Measurements from ENCODE around the gene LDB1. TPM values are rescaled to one million over a fixed set of nuclear protein-coding genes. Genes with fewer than 3 reads are reported as not detected.

The LDB1 gene
- total and polyA plus RNA-seq, 5 donors from 2014 or later: 18.1 to 120 (median 27.6) TPM

DNA sequence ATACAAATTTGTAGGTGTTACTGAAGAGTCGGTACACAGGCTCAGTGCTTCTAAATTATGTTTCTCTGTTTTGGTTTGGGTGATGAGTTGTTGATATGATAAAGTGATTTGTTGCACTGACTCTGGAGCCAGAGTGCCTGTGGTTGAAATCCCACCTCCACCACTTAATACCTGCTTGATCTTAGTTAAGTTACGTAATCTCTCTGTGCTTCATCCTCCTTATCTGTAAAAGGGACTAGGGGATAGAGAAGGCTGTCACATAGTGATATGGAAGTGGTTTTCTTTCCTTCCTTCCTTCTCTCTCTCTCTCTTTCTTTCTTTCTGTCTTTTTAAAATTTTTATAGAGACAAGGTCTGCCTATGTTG is 55.7 kb downstream of the LDB1 start:
- Mint-ChIP-seq H3K27ac (peak overlapping the region; percentile 91 to 97 (median 96)), H3K9me3 (no peaks in the 10 kb centered on the region), H3K36me3 (no peaks in the 10 kb centered on the region), H3K27me3 (peaks cover 7% of the 10 kb centered on the region), H3K4me1 (peaks cover 8 to 39% (median 16%) of the 10 kb centered on the region in 4 donors), H3K4me3 (peak overlapping the region; percentile 88 to 95 (median 89))
- Histone ChIP-seq H3K27me3 (ENCODE audit: control insufficient read depth, insufficient read depth, low read length) (no peaks in the 10 kb centered on the region), H3K4me1 (ENCODE audit: control insufficient read depth, insufficient read depth, low read length, poor library complexity, severe bottlenecking) (peaks cover 32% of the 10 kb centered on the region), H3K36me3 (ENCODE audit: control insufficient read depth, insufficient read depth, low read length) (peaks cover 10% of the 10 kb centered on the region), H3K9me3 (ENCODE audit: control insufficient read depth in 2 of 2, low read length in 2 of 2) (no peaks in the 10 kb centered on the region), H3K27ac (ENCODE audit: insufficient read depth, low read length, poor library complexity, severe bottlenecking) (peak overlapping the region; percentile 81), H3K4me3 (ENCODE audit: low read depth, low read length) (peak overlapping the region; percentile 72)
- ATAC-seq (ENCODE audit: low read depth in 2 of 2): no peak
- DNase-seq: no peak

- Histone ChIP-seq H3K36me3 (ENCODE audit: control insufficient read depth, insufficient read depth, low read length) (no peaks in the 10 kb centered on the region), H3K27me3 (ENCODE audit: control insufficient read depth, insufficient read depth, low read length) (no peaks in the 10 kb centered on the region), H3K9me3 (ENCODE audit: control insufficient read depth in 2 of 2, low read length in 2 of 2) (no peaks in the 10 kb centered on the region), H3K4me3 (ENCODE audit: low read depth, low read length) (no peak overlapping the region), H3K27ac (ENCODE audit: insufficient read depth, low read length, poor library complexity, severe bottlenecking) (no peak overlapping the region), H3K4me1 (ENCODE audit: control insufficient read depth, insufficient read depth, low read length, poor library complexity, severe bottlenecking) (peaks cover 13% of the 10 kb centered on the region)
- H3K27ac Mint-ChIP-seq: no peak overlapping the region
- no peaks in the 10 kb centered on the region for H3K9me3 Mint-ChIP-seq
- peaks cover 7% of the 10 kb centered on the region for H3K27me3 Mint-ChIP-seq
- H3K36me3 Mint-ChIP-seq: no peaks in the 10 kb centered on the region
- DNase-seq: no peak
- H3K4me3 Mint-ChIP-seq: peak overlapping the region in 2 of 4 donors; percentile 59 to 78
- peaks cover 9 to 24% (median 16%) of the 10 kb centered on the region in 4 donors for H3K4me1 Mint-ChIP-seq
- ATAC-seq (ENCODE audit: low read depth in 2 of 2): no peak
Observed at GRCh38 chr10:102059987-102060386, 60.2 kb downstream of the LDB1 start.

Other genes with a start within 250 kb of the LDB1 start
- gene ARMH3, start 64.2 kb downstream of the LDB1 start, total RNA-seq: 42.2 TPM
- gene ARMH3, start 64.2 kb downstream of the LDB1 start, polyA plus RNA-seq: 10 to 100 TPM; 21.3 to 29.5 (median 24.2) TPM
- gene HPS6, start 55.0 kb downstream of the LDB1 start, total RNA-seq: 15.8 TPM
- 10 to 100 TPM; 27.2 to 36.2 (median 29.2) TPM for gene HPS6, start 55.0 kb downstream of the LDB1 start, polyA plus RNA-seq
- gene PPRC1, start 12.7 kb upstream of the LDB1 start, total RNA-seq: 35.3 TPM
- 10 to 100 TPM in 2 of 4 donors, 1 to 10 TPM in 2; 6.6 to 13.0 (median 8.7) TPM for gene PPRC1, start 12.7 kb upstream of the LDB1 start, polyA plus RNA-seq
- gene NOLC1, start 32.0 kb upstream of the LDB1 start, total RNA-seq: 35.6 TPM
- gene NOLC1, start 32.0 kb upstream of the LDB1 start, polyA plus RNA-seq: 10 to 100 TPM; 29.5 to 46.5 (median 42.1) TPM
- gene ELOVL3, start 105.9 kb upstream of the LDB1 start, total RNA-seq: not detected
- under 1 TPM in 1 of 4 donors, not detected in 3; 0.16 TPM for gene ELOVL3, start 105.9 kb upstream of the LDB1 start, polyA plus RNA-seq
- gene PITX3, start 121.1 kb upstream of the LDB1 start, total RNA-seq: not detected
- not detected for gene PITX3, start 121.1 kb upstream of the LDB1 start, polyA plus RNA-seq
- 45.6 TPM for gene GBF1, start 125.2 kb upstream of the LDB1 start, total RNA-seq
- gene GBF1, start 125.2 kb upstream of the LDB1 start, polyA plus RNA-seq: 10 to 100 TPM in 1 of 4 donors, 1 to 10 TPM in 3; 8.8 to 10.1 (median 9.9) TPM

All from CD4-positive, CD25-positive, alpha-beta regulatory T cell (primary cell).